GM21529 (cell line): ENCODE results near the gene SFXN3.

Experiments
- ATAC-seq: cut with Tn5 transposase; IDR thresholded peaks from one replicate; pipeline ENCODE4 v1.9.1; 2021; ENCODE audit not compliant: unreplicated experiment

The SFXN3 gene

GRCh38 chr10:101031128-101031795, at the start of gene SFXN3, which contains the start of gene PDZD7:
Gene SFXN3 (plus strand): TSS chr10:101031234. CDS start chr10:101034695, 3,461 bp downstream.
Gene PDZD7 (minus strand): TSS chr10:101031129. CDS start chr10:101030219, 910 bp downstream.
- ATAC-seq = peak; percentile 93

GRCh38 chr10:100982916-100983830, 47.9 kb upstream of the SFXN3 start:
- ATAC-seq = no peak

GRCh38 chr10:100983868-100984671, 47.0 kb upstream of the SFXN3 start:
- ATAC-seq = no peak

- no peak for ATAC-seq
Measured at GRCh38 chr10:100984672-100985177, 46.3 kb upstream of the SFXN3 start.

GRCh38 chr10:100985336-100985735, 45.7 kb upstream of the SFXN3 start:
- ATAC-seq = no peak

GRCh38 chr10:100986623-100986951, 44.4 kb upstream of the SFXN3 start:
- ATAC-seq = no peak

- ATAC-seq = peak; percentile 91
Measured at GRCh38 chr10:100986952-100987684, 43.9 kb upstream of the SFXN3 start, which contains the start of the genes MRPL43 and TWNK. Gene MRPL43 (minus strand): TSS chr10:100987497. CDS start chr10:100987443, 54 bp downstream. Gene TWNK (plus strand): TSS chr10:100987543. CDS start chr10:100988211, 668 bp downstream.

- ATAC-seq = no peak
Measured at GRCh38 chr10:100987685-100988049, 43.4 kb upstream of the SFXN3 start.

GRCh38 chr10:100988166-100988565, 42.9 kb upstream of the SFXN3 start:
- ATAC-seq = no peak

- no peak for ATAC-seq
Measured at GRCh38 chr10:100989088-100989487, 41.9 kb upstream of the SFXN3 start.

- no peak for ATAC-seq
Measured at GRCh38 chr10:100993986-100994708, 36.9 kb upstream of the SFXN3 start.

GRCh38 chr10:100995181-100995580, 35.9 kb upstream of the SFXN3 start:
- ATAC-seq = no peak

- ATAC-seq = peak; percentile 25
Measured at GRCh38 chr10:100996678-100997359, 34.2 kb upstream of the SFXN3 start.

GRCh38 chr10:100997360-100998182, 33.5 kb upstream of the SFXN3 start:
- peak; percentile 34 for ATAC-seq

- peak; percentile 31 for ATAC-seq
Measured at GRCh38 chr10:100998183-100998990, 32.6 kb upstream of the SFXN3 start.

- ATAC-seq = peak; percentile 41
Measured at GRCh38 chr10:100998991-100999741, 31.9 kb upstream of the SFXN3 start.

GRCh38 chr10:100999742-101000126, 31.3 kb upstream of the SFXN3 start, which contains the start of gene LZTS2:
Gene LZTS2 (plus strand): TSS chr10:100999808. CDS start chr10:101002539, 2,731 bp downstream.
- no peak for ATAC-seq
